Epithelial cell of proximal tubule (primary cell): ENCODE measurements around the gene KIAA1958. TPM values are rescaled to one million over a fixed set of nuclear protein-coding genes. Genes with fewer than 3 reads are reported as not detected.

Experiments
- DNase-seq: peaks from one replicate; pipeline ENCODE4 v3.0.0-alpha.2; 2011; ENCODE audit warnings: low read depth
- H3K4me3 ChIP-seq: 2 replicates; pipeline ENCODE4 v1.5.1; 2011; ENCODE audit warnings: low read depth, mild to moderate bottlenecking, low read length
- CTCF ChIP-seq: conservative IDR thresholded peaks from 2 replicates; pipeline ENCODE4 v1.5.1; 2012; ENCODE audit warnings: low read depth, mild to moderate bottlenecking, low read length
- total RNA-seq: library from RNA; depleted of rRNA; stranded (reverse); fragments of >200 nt; gene quantifications from 2 replicates; pipeline ENCODE4 v1.2.3, GENCODE V29; 2015

KIAA1958 gene
- total RNA-seq, 1 donor from 2014 or later = 3.4 TPM

GRCh38 chr9:112496074-112496722, 9.6 kb downstream of the KIAA1958 start:
- DNase-seq = no peak
- H3K4me3 ChIP-seq = no peak overlapping the region
- TF ChIP-seq CTCF = no peak

- H3K4me3 ChIP-seq = no peak overlapping the region
- TF ChIP-seq CTCF = no peak
- no peak for DNase-seq
Measured at GRCh38 chr9:112500842-112501241, 14.2 kb downstream of the KIAA1958 start.

GRCh38 chr9:112501287-112501686, 14.7 kb downstream of the KIAA1958 start:
- peak overlapping the region; percentile 7 for H3K4me3 ChIP-seq
- no peak for DNase-seq
- no peak for TF ChIP-seq CTCF

- no peak for DNase-seq
- H3K4me3 ChIP-seq = no peak overlapping the region
- no peak for TF ChIP-seq CTCF
Measured at GRCh38 chr9:112502175-112502946, 15.7 kb downstream of the KIAA1958 start.

- DNase-seq = no peak
- TF ChIP-seq CTCF = no peak
- no peak overlapping the region for H3K4me3 ChIP-seq
Measured at GRCh38 chr9:112503170-112503569, 16.5 kb downstream of the KIAA1958 start.

- no peak for DNase-seq
- no peak overlapping the region for H3K4me3 ChIP-seq
- TF ChIP-seq CTCF = no peak
Measured at GRCh38 chr9:112505086-112505485, 18.5 kb downstream of the KIAA1958 start.
